Suppressor macrophage treated with lipopolysaccharide for 1 hour (primary cell): Measurements from ENCODE around the gene RAD54L.
"Not testable (repeated sequence)": the region's sequence is repeated elsewhere in the genome, so short reads cannot be mapped to it uniquely, and the experiment has no call there.

Experiments
- DNase-seq, 3 donors: peaks; one replicate each; pipeline ENCODE4 v3.0.0-alpha.2; 2020 to 2022

Gene RAD54L

DNA sequence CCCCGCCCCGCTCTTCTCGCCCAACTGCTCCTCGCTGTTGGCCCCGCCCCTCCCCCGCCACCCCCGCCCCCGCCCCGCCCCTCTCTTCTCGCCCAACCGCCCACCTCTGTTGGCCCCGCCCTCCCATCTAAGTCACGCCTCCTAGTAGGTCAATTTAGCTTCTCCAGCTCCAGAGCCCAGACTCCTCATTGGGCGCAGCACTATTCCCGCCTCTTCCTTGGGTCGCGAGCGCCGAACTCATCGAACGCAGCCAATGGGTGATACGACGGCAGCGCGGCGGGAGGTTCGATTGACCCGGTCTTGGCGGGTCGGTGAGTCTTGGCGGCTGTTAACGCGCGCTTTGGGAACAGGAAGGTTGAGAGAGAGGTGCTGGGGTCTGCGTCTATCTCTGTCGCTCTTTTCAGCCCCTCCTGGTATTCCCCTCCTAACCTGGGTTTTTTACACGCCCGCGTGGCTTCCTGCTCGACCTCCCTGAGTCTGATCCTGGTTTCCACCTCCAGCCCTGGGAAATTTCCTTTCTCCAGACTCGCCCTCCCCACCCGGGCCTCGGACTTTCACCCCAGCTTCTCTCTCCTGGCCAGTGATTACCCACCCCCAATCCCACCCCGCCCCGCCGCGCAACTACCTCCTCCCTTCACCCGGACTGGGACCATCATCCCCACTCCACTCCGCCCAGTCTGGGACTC, at the start of gene RAD54L:
Gene RAD54L (plus strand): TSS at position 328 of the 686 bp plus-strand sequence. CDS start 643 bp downstream, outside the sequence.
- DNase-seq = peak; percentile 99

DNA sequence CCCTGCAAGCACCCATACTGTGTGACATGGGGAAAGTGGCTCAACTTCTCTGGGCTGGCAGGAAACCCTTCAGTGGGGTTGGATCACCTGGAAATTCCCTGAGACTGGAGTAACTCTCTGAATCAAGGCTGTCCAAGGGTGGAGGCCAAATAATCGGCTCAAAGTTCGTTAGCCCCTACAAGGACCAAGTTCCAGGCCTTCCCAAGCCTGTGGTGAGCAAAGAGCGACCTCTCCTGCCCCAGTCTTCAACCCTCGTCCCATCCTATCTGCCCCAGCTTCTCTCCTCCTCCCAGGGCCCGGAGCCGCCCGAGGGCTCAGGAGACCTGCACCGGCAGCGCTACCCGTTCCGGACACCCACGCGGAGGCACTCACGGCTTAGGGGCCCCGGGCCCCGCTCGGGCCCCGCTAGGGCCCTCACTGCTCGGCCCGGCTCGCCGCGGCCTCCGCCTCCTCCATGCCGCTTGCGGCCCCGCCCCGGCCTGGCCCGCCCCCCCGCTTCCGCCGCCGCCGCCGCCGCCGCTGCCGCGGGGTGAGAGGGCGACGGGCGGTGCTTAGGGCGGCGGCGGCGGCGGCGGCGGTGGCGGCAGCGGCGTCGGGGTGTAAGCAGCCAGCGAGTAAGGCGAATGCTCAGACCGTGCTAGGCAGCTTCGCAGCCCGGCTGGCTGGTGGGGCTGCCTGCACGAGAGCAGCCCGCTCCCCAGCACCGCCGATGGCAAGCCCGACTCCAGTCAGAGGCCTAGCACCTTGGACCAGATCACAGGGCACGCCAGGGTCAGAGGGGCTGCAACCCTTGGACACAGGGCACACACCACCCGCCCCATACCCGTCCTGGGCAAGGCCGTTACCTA, 49.4 kb upstream of the RAD54L start, which contains the start of gene POMGNT1:
Gene POMGNT1 (minus strand): TSS at position 471 of the 848 bp plus-strand sequence. CDS start 613 bp downstream, outside the sequence.
- DNase-seq = peak; percentile 79 to 94 (median 86)

DNA sequence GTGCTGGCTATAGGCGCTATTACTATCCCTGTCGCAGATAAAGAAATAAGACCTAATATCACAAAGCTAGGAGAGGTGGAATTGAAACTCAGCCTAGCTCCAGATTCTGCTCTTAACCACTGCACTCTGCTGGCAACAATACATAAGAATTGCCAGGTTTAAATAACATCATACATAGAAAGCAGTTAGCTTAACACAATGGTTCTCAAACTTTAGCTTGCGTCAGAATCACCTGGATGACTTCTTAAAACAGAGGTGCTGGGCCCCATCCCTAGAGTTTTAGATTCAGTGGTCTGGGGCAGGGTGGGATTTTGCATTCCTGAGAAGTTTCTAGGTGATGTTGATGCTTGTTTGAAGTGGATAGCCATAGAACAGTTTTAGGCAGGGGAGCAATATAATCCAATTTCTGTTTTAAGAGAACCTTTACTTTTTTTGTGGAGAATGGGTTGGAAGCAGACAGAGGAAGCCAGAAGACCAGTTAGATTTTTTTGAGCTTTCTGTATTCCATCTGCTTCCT, 48.3 kb upstream of the RAD54L start:
- no peak for DNase-seq

DNA sequence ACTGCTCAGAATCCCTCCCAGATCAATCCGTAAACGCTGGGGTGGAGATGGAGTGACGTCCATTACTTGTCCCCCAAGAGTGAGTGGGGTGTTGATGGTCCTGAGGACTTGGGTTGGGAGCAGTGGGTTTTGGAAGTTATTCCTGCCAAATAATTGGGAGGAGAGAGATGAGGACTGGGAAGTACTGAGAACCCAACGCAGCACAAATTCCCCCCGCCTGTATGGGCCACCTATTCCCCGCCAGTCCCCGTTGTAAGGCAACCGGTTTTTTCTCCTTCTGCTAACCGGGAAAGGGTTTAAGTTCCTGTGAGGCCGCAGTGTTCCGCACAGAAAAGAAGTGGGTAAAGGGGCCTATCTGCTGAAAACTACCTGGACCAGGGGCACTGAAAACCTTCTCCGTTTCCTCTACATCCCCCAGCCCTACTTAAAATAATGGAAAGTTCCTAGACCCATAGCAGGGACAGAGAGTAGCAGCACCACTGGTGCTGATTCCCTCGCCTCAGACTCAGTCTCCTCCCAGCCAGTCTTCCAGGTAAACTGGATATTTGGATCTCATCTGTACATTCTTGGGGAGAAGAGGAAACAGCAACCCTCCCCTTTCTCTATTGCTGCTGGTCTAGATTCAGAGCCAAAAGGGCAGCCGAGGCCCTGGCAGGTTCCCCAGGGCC, 43.7 kb upstream of the RAD54L start:
- no peak for DNase-seq

DNA sequence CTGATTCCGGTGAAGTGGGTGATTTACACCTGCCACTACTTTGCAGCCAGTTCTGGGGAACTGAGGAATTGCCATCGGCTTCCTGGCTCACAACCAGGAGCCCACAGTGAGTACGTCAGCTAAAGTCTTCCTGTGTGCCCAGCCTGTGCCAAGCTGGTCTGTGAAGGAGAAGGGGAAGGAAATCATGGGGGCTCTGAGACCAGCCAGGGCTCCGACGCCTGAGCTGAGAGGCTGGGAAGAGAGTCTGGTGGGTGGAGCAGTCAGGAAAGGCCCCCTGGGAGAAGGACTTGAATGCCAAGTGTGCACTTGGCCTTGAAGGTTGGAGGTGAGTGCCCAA, 43.2 kb upstream of the RAD54L start:
- no peak for DNase-seq

DNA sequence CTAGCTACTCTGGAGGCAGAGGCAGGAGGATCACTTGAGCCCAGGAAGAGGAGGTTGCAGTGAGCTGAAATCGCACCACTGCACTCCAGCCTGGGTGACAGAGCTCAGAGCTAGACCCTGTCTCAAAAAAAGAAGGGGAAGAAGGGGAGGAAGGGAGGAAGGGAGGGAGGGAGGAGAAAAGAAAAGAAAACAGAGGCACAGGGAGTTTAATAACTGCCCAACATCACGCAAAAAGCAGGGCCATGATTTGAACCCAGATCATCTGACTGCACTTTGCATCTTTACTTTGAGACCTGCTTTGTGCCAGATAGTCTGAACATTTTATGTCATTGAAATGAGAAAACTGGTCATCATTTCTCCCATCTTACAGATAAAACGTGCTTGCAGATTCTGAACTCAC, 42.4 kb upstream of the RAD54L start:
- no peak for DNase-seq

DNA sequence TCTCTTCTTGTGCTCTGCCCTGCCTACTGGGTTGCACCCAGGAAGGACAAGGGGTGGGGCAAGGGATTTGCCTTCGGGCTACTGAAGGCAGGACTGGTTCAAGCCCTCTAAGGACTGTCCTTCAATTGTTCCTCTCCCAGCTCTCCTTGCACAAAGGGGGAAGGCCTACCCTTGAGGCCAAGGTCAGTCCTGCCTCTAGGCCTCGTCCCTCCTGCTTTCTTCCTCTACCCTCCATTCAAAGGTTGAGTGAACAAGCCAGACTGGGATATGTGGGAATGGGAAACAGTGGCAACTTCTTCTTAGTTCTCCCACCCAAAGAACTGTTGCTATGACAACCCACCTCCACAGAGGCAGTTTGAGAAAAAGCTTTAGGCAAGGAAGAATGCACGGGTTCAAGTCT, 41.8 kb upstream of the RAD54L start:
- DNase-seq = no peak

DNA sequence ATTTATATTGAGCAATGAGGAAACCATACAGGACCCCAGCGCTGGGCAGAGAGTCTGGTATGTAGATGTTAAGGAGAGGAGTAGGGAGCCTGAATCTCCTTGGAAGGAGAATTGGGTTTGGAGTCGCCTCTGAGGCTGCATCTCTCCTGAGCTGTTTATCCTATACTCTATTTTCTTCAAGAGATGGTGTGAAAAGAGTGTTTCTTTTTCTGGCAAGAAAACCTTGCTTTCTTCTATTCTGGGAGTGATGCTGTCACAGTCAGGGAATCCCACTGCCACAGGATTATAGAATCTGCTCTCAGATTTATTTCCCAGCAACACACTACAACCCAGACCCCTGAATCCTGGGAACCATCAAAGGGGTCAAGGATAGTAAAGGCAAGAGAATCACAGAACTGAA, 41.2 kb upstream of the RAD54L start:
- no peak for DNase-seq

DNA sequence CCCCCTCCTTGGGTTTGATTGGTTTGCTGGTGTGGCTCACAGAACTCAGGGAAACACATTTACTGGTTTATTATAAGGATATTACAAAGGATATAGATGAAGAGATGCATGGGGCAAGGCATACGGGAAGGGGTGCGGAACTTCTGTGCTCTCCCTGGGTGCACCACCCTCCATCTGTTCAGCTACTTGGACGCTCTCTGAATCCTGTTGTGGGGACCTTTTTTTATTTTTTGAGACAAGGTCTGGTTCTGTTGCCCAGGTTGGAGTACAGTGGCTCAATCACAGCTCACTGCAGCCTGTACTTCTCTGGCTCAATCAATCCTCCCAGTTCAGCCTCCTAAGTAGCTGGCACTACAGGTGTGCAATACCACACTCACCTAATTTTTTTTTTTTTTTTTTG, 37.0 kb upstream of the RAD54L start:
- no peak for DNase-seq

DNA sequence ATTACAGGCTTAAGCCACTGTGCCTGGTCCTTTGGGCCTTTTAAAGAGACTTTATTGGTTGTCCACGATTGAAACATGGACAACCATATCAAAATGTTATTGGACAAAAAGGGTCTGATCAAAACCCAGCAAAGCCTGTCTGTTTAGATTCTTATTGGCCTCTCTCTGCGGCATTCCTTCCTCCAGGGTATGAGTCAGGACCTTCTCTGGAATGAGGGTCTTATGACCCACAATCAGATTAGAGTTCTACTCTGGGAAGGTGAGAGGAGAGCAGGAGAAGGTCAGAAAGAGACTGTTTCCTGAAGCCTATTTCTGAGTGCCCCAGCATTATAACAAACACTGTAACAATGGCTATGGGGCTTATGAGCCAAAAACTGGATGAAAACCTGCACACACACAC, 36.5 kb upstream of the RAD54L start:
- no peak for DNase-seq

DNA sequence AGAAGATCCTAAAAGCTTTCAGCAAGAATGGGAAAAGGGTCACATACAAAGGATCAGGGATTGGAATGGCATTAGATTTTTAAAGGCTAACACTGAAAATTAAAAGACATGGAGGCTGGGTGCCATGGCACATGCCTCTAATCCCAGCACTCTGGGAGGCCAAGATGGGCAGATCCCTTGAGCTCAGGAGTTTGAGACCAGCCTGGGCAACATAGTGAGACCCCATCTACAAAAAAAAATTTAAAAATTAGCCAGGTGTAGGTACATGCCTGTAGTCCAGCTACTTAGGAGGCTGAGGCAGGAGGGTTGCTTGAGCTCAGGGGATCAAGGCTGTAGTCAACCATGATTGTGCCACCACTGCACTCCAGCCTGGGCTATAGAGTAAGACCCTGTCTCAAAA, 32.1 kb upstream of the RAD54L start:
- no peak for DNase-seq

DNA sequence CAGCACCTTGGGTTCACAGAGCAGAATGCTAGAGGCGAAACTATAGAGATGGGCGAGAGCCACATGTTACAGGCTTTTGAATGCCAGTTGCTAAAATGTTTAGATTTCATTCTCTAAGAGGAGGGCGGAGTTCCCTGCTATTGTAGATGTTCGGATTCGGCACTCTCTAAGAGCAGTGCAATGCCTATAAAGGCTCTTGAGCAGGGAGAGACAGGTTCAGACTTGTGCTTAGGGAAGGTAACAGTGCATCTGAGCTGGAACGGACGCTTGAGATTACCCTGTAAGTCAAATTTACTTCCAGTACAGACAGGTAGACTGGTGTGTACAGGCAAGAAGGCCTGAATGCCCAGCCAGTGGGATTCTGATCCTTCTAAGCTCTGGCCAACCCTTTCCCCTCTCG, 29.1 kb upstream of the RAD54L start:
- no peak for DNase-seq

DNA sequence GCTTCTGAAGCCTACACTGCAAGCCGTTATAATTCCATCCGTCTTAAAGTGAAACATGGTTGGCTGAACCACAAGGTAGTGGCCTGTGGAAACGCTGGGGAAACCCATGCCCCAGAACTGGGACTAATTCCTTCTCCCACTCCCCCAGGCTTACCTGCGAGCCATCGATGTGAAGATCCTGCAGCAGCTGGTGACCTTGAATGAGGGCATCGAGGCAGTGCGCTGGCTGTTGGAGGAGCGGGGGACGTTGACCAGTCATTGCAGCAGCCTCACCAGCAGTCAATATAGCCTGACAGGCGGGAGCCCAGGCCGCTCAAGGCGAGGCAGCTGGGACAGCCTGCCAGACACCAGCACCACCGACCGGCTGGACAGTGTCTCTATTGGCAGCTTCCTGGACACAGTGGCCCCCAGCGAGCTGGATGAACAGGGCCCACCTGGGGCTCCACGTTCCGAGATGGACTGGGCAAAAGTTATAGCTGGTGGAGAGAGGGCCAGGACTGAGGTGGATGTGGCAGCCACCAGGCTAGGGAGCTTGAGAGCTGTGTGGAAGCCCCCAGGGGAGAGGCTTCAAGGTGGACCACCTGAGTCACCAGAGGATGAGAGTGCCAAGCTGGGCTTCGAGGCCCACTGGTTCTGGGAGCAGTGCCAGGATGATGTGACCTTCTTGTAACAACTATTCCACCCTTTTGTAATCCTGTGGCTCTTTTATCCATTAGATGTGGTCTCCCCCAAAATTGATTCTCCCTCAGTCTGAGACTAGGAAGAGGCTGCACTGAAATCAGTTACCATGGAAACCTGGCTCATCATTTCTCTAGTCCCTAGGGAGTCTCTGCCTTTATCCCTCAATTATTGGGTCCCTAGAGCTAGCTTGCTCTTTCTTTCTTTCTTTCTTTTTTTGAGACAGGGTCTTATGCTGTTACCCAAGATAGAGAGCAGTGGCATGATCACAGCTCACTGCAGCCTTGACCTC, 27.7 kb upstream of the RAD54L start:
- DNase-seq = no peak

DNA sequence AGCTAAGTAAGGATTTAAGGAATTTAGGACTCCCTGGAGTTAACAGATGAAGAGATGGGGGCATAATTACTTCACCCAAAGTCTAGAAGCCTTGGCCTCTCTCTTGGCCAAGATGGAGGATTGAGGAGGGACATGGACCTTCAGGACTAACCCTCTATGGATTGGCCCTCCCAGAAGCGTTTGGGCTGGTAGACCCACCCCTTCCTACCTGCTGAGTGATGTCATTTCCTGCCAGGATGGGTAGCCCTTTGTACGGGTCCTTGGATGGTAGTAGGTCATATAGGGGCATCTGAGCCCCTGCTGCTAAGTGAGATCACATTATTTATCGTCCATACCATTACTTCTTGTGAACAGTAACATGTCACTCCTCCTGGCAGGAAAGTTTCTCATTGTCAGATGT, 26.8 kb upstream of the RAD54L start:
- no peak for DNase-seq

DNA sequence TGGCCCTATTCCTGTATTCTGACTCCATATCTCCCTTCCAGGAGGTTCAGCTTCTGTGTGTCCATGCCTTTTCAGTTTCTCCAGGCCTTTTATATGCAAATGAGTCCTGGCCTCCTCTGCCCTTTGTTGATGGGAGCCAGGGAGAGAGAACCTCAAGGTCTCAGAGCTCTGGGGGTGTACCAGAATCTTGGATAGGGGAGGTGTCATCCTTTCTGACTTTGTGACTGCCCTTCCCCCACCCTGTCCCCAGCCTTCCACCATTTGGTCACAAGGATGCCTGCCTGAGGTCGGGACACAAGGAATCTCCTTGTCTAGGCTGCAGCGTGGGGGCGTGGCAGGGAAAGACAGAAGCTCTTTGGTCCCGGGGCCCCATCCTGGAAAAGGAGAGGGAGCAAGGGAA, 25.8 kb upstream of the RAD54L start:
- DNase-seq = no peak

DNA sequence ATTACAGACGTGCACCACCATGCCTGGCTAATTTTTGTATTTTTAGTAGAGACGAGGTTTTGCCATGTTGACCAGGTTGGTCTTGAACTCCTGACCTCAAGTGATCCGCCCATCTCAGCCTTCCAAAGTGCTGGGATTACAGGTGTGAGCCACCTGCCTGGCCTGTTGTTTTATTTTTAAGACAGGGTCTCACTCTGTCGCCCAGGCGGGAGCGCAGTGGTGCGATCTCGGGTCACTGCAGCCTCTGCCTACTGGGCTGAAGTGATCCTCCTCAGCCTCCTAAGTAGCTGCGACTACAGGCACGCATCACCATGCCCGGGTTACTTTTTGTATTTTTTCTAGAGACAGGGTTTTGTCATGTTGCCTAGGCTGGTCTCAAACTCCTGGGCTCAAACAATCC, 24.5 kb upstream of the RAD54L start:
- DNase-seq = not testable (repeated sequence)

DNA sequence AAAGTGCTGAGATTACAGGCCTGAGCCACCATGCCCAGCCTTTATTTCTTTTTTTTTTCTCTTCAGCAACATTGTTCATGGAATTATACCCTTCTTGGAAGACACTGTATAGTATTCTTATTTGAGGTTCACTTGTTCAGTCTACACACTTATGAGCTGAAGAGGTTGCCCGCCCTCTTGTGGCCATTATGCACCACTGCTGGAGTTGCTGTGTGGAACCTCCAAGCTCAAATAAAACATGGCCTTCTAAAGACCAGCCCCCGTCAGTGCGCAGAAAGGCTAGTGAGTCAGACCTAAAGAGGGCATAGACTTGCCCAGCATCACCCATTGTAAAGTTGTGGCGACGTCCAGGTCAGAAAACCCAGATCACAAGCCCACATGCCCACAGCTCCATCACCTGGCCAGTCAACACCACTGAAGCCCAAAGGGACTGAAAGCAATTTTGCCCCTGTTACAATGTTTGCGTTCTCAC, 24.1 kb upstream of the RAD54L start:
- DNase-seq = peak; percentile 86 to 92 (median 89)

DNA sequence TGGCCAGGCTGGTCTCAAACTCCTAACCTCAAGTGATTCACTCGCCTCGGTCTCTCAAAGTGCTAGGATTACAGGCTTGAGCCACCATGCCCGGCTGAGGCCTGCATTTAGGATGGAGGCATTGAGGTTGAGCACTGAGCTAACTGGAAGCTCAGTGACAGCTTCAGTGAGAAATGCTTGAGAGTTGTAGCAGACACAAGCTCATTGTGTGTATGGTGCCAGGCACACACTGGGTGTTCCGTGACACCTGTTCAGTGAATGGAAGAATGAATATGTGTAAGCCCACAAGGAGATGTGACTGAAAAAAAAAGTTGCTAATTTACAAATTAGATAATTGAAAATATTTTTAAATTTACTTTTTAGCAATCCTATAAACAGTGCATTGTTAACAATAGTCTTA, 22.6 kb upstream of the RAD54L start:
- no peak for DNase-seq

DNA sequence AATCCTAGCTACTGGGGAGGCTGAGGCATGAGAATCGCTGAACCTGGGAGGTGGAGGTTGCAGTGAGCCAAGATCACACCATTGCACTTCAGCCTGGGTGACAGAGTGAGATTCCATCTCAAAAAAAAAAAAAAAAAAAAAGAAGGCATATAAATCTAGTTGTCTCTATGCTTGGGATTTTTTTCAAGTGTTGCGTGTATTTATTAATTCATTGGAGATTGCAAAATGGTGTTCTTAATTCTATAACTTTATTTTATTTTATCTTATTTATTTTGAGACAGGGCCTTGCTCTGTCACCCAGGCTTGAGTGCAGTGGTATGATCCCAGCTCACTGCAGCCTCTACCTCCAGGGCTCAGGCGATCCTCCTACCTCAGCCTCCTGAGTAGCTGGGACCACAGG, 16.3 kb upstream of the RAD54L start:
- not testable (repeated sequence) for DNase-seq

DNA sequence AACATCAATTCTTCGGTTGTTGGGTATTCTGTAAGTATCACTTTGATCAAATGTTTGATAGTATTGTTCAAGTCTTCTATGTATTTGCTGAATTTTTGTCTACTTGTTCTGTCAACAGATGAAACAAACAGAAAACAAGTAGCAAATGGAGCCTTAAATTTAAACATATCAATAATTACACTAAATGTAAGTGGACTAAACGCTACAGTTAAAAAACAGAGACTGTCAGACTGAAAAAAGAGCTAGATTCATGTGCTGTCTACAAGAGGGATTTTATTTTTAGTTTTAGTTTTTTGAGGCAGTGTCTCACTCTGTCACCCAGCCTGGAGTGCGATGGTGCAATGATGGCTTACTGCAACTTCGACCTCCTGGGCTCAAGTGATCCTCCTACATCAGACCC, 10.7 kb upstream of the RAD54L start:
- no peak for DNase-seq

DNA sequence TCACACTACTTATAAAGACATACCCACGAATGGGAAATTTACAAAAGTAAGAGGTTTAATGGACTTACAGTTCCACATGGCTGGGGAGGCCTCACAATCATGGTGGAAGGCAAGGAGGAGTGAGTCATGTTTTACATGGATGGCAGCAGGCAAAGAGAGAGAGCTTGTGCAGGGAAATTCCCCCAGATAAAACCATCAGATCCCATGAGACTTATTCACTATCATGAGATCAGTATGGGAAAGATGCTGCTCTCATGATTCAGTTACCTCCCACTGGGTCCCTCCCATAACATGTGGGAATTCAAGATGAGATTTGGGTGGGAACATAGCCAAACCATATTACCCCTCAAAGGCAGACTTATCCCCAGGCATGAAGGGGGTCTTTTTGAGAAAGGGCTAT, 8.7 kb upstream of the RAD54L start:
- DNase-seq = peak; percentile 75 to 89 (median 80)

DNA sequence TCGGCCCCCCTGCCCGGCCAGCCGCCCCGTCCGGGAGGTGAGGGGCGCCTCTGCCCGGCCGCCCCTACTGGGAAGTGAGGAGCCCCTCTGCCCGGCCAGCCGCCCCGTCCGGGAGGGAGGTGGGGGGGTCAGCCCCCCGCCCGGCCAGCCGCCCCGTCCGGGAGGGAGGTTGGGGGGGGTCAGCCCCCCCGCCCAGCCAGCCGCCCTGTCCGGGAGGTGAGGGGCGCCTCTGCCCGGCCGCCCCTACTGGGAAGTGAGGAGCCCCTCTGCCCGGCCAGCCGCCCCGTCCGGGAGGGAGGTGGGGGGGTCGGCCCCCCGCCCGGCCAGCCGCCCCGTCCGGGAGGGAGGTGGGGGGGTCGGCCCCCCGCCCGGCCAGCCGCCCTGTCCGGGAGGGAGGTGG, 5.8 kb upstream of the RAD54L start:
- not testable (repeated sequence) for DNase-seq
